ENCODE data around the gene ECPAS. TPM values are rescaled to one million over a fixed set of nuclear protein-coding genes. Genes with fewer than 3 reads are reported as not detected.
A peak's percentile ranks its signal among the peaks of the same experiment; 100 is the strongest.

ECPAS gene
- polyA plus RNA-seq, 4 donors, result 24.0 to 61.7 (median 26.1) TPM

DNA sequence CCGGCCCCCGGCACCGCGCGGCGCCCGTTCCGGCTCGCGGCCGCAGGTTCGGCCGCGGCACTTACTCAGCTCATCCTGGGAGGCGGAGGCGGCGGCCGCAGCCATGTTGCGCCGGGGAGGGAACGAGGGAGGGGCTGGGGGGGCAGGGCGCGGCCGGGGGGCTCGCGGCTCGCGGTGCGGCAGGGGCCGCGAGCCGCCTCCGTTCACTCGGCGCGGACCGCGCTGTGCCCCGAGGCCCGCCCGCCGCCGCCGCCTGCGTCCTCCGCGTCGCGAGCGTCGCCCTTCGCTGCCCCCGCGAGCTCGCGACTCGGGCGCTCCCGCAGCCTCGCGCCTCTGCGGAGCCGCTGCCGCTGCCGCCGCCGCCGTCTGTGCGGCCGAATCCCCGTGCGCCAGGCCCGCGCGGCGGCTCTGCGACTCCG lies 735 bp downstream of the ECPAS start:
- FAIRE-seq (no peak), DNase-seq (peak in 1 of 2 donors; percentile 42)

DNA sequence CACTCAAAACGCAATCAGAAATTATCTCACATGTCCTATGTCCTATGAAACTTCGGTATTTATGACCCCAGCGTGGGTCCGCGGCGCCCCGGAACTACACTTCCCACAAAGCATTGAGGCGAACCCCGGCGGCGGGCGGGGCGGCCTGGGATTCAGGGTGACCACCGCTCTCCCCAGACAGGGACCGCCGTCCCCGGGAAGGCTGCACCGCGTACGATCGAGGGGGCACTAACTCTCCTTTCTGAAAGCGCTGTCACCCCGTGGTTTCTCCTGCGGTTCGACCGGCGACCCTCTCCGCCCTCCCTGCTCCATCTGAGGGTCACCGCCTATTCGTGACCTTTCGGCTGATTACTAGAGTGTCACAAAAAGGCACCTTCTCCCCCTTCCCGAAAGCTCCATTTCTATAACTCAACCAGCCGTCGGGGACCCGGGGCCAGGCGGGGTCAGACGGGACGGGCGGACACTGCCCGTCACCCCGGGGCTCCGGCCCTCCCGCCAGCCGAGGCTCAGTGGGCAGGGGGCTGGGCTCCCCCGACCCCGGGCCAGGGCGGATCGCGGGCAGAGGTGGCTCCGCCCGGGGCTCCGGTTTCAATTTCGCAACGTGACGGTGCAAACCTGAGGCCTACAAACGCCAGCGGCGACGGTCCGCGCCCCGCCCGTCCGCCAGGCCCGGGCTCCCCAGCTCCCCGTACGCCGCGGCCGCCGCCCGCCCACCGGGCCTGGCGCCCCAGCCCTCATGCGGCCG lies 1.3 kb downstream of the ECPAS start:
- Histone ChIP-seq H3K36me3 (ENCODE audit: control insufficient read depth in 3 of 3, insufficient read depth in 2 of 3, low read depth in 1 of 3, low read length in 3 of 3) (peaks cover 0 to 1% (median 0%) of the 10 kb centered on the region in 3 donors), H3K27ac (ENCODE audit: low read depth in 1 of 3, low read length in 2 of 3) (peak overlapping the region; percentile 84 to 100 (median 98)), H3K9me3 (ENCODE audit: control insufficient read depth in 2 of 2, insufficient read depth in 1 of 2, low read depth in 1 of 2, low read length in 1 of 2) (no peaks in the 10 kb centered on the region), H3K27me3 (ENCODE audit: control insufficient read depth in 3 of 3, insufficient read depth in 3 of 3, low read length in 3 of 3) (no peaks in the 10 kb centered on the region), H3K4me3 (ENCODE audit: low read depth in 1 of 3, low read length in 3 of 3) (peak overlapping the region; percentile 94 to 98 (median 96)), H3K4me1 (ENCODE audit: control insufficient read depth in 3 of 3, insufficient read depth in 2 of 3, low read depth in 1 of 3, low read length in 2 of 3) (peaks cover 2 to 7% (median 5%) of the 10 kb centered on the region in 3 donors)
- FAIRE-seq (no peak), DNase-seq (peak; percentile 79 to 92)
- 0% methylated on average over 54 to 76 of the region's 76 CpGs for WGBS, 3 donors

More for the DNA sequence above, 735 bp downstream of the ECPAS start:
- 0% methylated on average over 27 to 78 of the region's 78 CpGs for WGBS, 3 donors
- H3K27me3 ChIP-seq (ENCODE audit: control insufficient read depth in 3 of 3, insufficient read depth in 3 of 3, low read length in 3 of 3), result no peaks in the 10 kb centered on the region
- no peaks in the 10 kb centered on the region for H3K36me3 ChIP-seq (ENCODE audit: control insufficient read depth in 3 of 3, insufficient read depth in 2 of 3, low read depth in 1 of 3, low read length in 3 of 3)
- peaks cover 2 to 7% (median 5%) of the 10 kb centered on the region in 3 donors for H3K4me1 ChIP-seq (ENCODE audit: control insufficient read depth in 3 of 3, insufficient read depth in 2 of 3, low read depth in 1 of 3, low read length in 2 of 3)
- H3K4me3 ChIP-seq (ENCODE audit: low read depth in 1 of 3, low read length in 3 of 3), result peak overlapping the region in 2 of 3 donors; percentile 94 to 98
- no peaks in the 10 kb centered on the region for H3K9me3 ChIP-seq (ENCODE audit: control insufficient read depth in 2 of 2, insufficient read depth in 1 of 2, low read depth in 1 of 2, low read length in 1 of 2)
- peak overlapping the region in 2 of 3 donors; percentile 84 to 100 for H3K27ac ChIP-seq (ENCODE audit: low read depth in 1 of 3, low read length in 2 of 3)

DNA sequence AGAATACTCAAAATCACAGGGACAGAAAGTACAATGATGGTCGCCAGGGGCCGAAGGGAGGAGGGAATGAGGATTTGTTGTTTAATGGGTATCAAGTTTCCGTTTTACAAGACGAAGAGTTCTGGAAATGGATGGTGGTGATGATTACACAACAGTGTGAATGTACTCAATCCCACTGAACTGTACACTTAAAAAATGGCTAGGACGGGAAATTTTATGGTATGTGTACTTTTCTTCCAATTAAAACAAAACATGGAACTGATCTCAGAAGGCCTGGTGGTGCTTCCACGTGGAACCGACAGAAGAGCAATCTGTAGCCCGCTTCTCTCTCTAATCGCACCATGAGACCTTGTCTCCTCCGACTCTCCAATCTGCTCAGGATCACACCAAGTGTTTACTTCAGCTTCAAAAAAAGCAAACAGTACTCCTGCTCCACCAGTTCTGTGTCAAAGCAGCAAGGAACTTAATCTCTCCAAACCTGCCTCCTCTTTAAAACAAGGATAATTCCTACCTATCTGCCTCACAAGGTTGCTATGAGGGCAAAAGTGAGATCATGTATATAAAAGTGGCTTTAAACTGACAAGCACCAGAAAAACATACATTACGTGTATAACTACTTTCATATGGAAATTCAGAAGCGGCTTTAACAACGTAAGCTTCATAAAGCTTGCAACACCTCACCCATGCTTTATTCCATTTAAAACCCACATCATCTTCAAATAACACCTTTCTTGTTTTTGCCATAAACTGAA lies 2.1 kb downstream of the ECPAS start:
- Histone ChIP-seq H3K4me1 (ENCODE audit: control insufficient read depth in 3 of 3, insufficient read depth in 2 of 3, low read depth in 1 of 3, low read length in 2 of 3) (peaks cover 2 to 7% (median 5%) of the 10 kb centered on the region in 3 donors), H3K9me3 (ENCODE audit: control insufficient read depth in 2 of 2, insufficient read depth in 1 of 2, low read depth in 1 of 2, low read length in 1 of 2) (no peaks in the 10 kb centered on the region), H3K36me3 (ENCODE audit: control insufficient read depth in 3 of 3, insufficient read depth in 2 of 3, low read depth in 1 of 3, low read length in 3 of 3) (peaks cover 0 to 3% (median 0%) of the 10 kb centered on the region in 3 donors), H3K27me3 (ENCODE audit: control insufficient read depth in 3 of 3, insufficient read depth in 3 of 3, low read length in 3 of 3) (no peaks in the 10 kb centered on the region), H3K4me3 (ENCODE audit: low read depth in 1 of 3, low read length in 3 of 3) (peak overlapping the region; percentile 94 to 98 (median 96)), H3K27ac (ENCODE audit: low read depth in 1 of 3, low read length in 2 of 3) (peak overlapping the region; percentile 20 to 100 (median 98))
- DNase-seq, result no peak
- 40 to 48% (median 43%) methylated on average over 13 of the region's 13 CpGs for WGBS, 3 donors
- no peak for FAIRE-seq

- Histone ChIP-seq H3K9me3 (ENCODE audit: control insufficient read depth in 2 of 2, insufficient read depth in 1 of 2, low read depth in 1 of 2, low read length in 1 of 2) (no peaks in the 10 kb centered on the region), H3K27ac (ENCODE audit: low read depth in 1 of 3, low read length in 2 of 3) (no peak overlapping the region), H3K36me3 (ENCODE audit: control insufficient read depth in 3 of 3, insufficient read depth in 2 of 3, low read depth in 1 of 3, low read length in 3 of 3) (peaks cover 0 to 3% (median 0%) of the 10 kb centered on the region in 3 donors), H3K27me3 (ENCODE audit: control insufficient read depth in 3 of 3, insufficient read depth in 3 of 3, low read length in 3 of 3) (no peaks in the 10 kb centered on the region), H3K4me3 (ENCODE audit: low read depth in 1 of 3, low read length in 3 of 3) (no peak overlapping the region), H3K4me1 (ENCODE audit: control insufficient read depth in 3 of 3, insufficient read depth in 2 of 3, low read depth in 1 of 3, low read length in 2 of 3) (peaks cover 5 to 7% (median 5%) of the 10 kb centered on the region in 3 donors)
- no peak for DNase-seq
- 84 to 96% (median 88%) methylated on average over 3 of the region's 3 CpGs for WGBS, 3 donors
- FAIRE-seq, result no peak
These were observed 6.5 kb downstream of the ECPAS start for GRCh38 chr9:111477677-111478076.

- H3K4me3 ChIP-seq (ENCODE audit: low read depth in 1 of 3, low read length in 3 of 3), result no peak overlapping the region
- H3K27ac ChIP-seq (ENCODE audit: low read depth in 1 of 3, low read length in 2 of 3), result no peak overlapping the region
- H3K27me3 ChIP-seq (ENCODE audit: control insufficient read depth in 3 of 3, insufficient read depth in 3 of 3, low read length in 3 of 3), result no peaks in the 10 kb centered on the region
- FAIRE-seq, result no peak
- H3K36me3 ChIP-seq (ENCODE audit: control insufficient read depth in 3 of 3, insufficient read depth in 2 of 3, low read depth in 1 of 3, low read length in 3 of 3), result peaks cover 0 to 3% (median 0%) of the 10 kb centered on the region in 3 donors
- 85 to 93% (median 87%) methylated on average over 2 of the region's 2 CpGs for WGBS, 3 donors
- H3K4me1 ChIP-seq (ENCODE audit: control insufficient read depth in 3 of 3, insufficient read depth in 2 of 3, low read depth in 1 of 3, low read length in 2 of 3), result peaks cover 0 to 4% (median 3%) of the 10 kb centered on the region in 3 donors
- H3K9me3 ChIP-seq (ENCODE audit: control insufficient read depth in 2 of 2, insufficient read depth in 1 of 2, low read depth in 1 of 2, low read length in 1 of 2), result no peaks in the 10 kb centered on the region
- no peak for DNase-seq
These were observed 9.0 kb downstream of the ECPAS start for GRCh38 chr9:111475195-111475594.

DNA sequence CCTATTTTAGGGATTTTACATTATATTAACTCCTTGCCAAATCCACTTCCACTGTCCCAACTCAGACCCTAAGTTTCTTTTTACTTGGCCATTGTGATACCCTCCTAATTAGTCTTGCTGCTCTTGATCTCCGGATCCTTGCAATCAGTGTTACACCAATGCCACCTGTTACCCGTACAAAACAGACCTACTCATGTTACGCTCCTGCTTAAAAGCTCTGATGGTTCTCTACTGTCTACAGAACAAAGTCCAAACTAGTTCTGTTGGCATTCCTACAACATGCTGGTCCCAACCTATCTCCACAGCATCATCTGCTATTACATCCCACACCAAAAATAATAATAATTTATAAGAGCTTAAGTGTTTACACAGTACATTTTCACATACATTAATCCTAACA lies 9.8 kb downstream of the ECPAS start:
- Histone ChIP-seq H3K36me3 (ENCODE audit: control insufficient read depth in 3 of 3, insufficient read depth in 2 of 3, low read depth in 1 of 3, low read length in 3 of 3) (peaks cover 0 to 6% (median 0%) of the 10 kb centered on the region in 3 donors), H3K27me3 (ENCODE audit: control insufficient read depth in 3 of 3, insufficient read depth in 3 of 3, low read length in 3 of 3) (no peaks in the 10 kb centered on the region), H3K4me3 (ENCODE audit: low read depth in 1 of 3, low read length in 3 of 3) (no peak overlapping the region), H3K4me1 (ENCODE audit: control insufficient read depth in 3 of 3, insufficient read depth in 2 of 3, low read depth in 1 of 3, low read length in 2 of 3) (peaks cover 0 to 4% (median 3%) of the 10 kb centered on the region in 3 donors), H3K9me3 (ENCODE audit: control insufficient read depth in 2 of 2, insufficient read depth in 1 of 2, low read depth in 1 of 2, low read length in 1 of 2) (no peaks in the 10 kb centered on the region), H3K27ac (ENCODE audit: low read depth in 1 of 3, low read length in 2 of 3) (no peak overlapping the region)
- DNase-seq (no peak), FAIRE-seq (no peak)
- 23 to 67% (median 33%) methylated on average over 3 of the region's 3 CpGs for WGBS, 3 donors

- Histone ChIP-seq H3K9me3 (ENCODE audit: control insufficient read depth in 2 of 2, insufficient read depth in 1 of 2, low read depth in 1 of 2, low read length in 1 of 2) (no peaks in the 10 kb centered on the region), H3K36me3 (ENCODE audit: control insufficient read depth in 3 of 3, insufficient read depth in 2 of 3, low read depth in 1 of 3, low read length in 3 of 3) (peaks cover 0 to 4% (median 0%) of the 10 kb centered on the region in 3 donors), H3K27ac (ENCODE audit: low read depth in 1 of 3, low read length in 2 of 3) (no peak overlapping the region), H3K4me3 (ENCODE audit: low read depth in 1 of 3, low read length in 3 of 3) (no peak overlapping the region), H3K4me1 (ENCODE audit: control insufficient read depth in 3 of 3, insufficient read depth in 2 of 3, low read depth in 1 of 3, low read length in 2 of 3) (peaks cover 0 to 7% (median 3%) of the 10 kb centered on the region in 3 donors), H3K27me3 (ENCODE audit: control insufficient read depth in 3 of 3, insufficient read depth in 3 of 3, low read length in 3 of 3) (no peaks in the 10 kb centered on the region)
- 80 to 88% (median 84%) methylated on average over 4 of the region's 4 CpGs for WGBS, 3 donors
- no peak for DNase-seq
- FAIRE-seq, result no peak
These were observed 16.3 kb downstream of the ECPAS start for GRCh38 chr9:111467778-111468367.

DNA sequence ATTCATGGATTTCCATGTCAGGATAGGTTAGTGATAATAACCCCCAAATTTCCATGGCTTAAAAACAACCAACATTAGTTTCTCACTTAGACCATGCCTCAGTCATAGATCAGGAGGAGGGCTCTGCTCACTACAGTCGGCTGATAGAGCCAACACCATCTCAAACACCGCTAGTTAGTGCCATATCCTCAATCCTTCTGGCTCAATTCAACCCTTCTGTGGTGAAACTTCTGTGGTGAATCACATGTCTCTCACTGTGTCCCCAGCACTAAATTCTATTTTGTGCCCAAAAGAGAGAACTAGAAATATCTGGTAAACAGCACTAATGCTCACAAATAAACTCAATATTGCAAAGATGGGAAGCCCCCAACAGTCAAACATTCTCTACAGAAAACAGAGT lies 21.1 kb downstream of the ECPAS start:
- WGBS, 3 donors, result 92 to 95% (median 92%) methylated on average over 2 of the region's 2 CpGs

More for the DNA sequence above, 21.1 kb downstream of the ECPAS start:
- H3K36me3 ChIP-seq (ENCODE audit: control insufficient read depth in 3 of 3, insufficient read depth in 2 of 3, low read depth in 1 of 3, low read length in 3 of 3), result peaks cover 0 to 2% (median 0%) of the 10 kb centered on the region in 3 donors
- DNase-seq, result no peak
- H3K4me3 ChIP-seq (ENCODE audit: low read depth in 1 of 3, low read length in 3 of 3), result no peak overlapping the region
- H3K27ac ChIP-seq (ENCODE audit: low read depth in 1 of 3, low read length in 2 of 3), result no peak overlapping the region
- H3K9me3 ChIP-seq (ENCODE audit: control insufficient read depth in 2 of 2, insufficient read depth in 1 of 2, low read depth in 1 of 2, low read length in 1 of 2), result no peaks in the 10 kb centered on the region
- no peak for FAIRE-seq
- peaks cover 6 to 16% (median 7%) of the 10 kb centered on the region in 3 donors for H3K4me1 ChIP-seq (ENCODE audit: control insufficient read depth in 3 of 3, insufficient read depth in 2 of 3, low read depth in 1 of 3, low read length in 2 of 3)
- H3K27me3 ChIP-seq (ENCODE audit: control insufficient read depth in 3 of 3, insufficient read depth in 3 of 3, low read length in 3 of 3), result no peaks in the 10 kb centered on the region

Measured in small intestine (tissue), 7 donors.